RCC 7860 (cell line): ENCODE data around the gene SPAG16.
A peak's percentile ranks its signal among the peaks of the same experiment; 100 is the strongest.

Experiments
- DNase-seq: peaks from one replicate; pipeline ENCODE4 v3.0.0-alpha.2; 2015; ENCODE audit warnings: low spot score
- FAIRE-seq: peaks from 2 replicates; lab custom pipeline; 2012; peaks lifted over from hg19 to GRCh38; lab: Jason Lieb, UNC

Gene SPAG16

DNA sequence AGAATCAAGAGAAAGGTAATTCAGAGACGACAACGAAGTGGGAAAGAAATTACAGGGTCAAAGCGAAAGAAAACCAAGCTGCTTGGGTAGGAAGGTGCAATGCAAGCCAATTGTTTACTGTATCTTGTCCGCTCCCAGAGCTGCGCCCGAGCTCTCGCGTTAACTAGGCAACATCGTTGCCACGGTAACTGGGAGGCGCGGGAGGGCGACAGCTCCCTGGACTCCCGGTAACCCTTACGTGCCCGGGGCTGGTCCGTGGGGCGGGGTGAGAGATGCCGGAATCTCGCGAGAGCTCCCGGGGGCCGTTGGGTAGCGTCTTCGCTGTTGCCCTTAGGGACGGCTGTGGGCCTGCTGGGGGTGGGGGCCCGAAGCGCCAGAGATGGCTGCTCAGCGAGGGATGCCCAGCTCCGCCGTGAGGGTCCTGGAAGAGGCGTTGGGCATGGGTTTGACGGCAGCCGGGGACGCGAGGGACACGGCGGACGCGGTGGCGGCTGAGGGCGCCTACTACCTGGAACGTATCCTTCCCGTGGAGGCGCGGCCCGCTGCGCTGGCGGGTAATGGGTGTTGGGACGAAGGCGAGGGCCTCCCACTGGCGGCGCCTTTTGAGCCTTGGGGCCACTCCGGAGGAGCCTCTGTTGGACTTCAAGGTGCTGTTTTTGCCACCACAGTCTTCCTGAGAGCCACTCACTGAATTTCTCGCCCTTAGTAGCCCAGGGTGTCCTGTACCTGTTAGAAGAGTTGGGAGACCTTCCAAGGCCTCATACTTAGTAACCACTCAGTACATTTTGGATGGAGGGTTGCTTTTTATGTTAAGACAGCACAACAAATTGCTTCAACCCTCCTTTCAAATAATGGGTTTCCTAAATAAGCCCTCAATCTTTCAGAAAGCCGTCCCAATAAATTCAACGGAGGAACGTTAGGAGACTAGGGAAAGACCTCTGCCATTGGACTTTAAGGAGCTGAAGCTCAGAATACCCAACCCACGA lies at the start of gene SPAG16:
Gene SPAG16, plus strand, starts transcription at position 360 of the 986 bp plus-strand sequence.
- FAIRE-seq (peak; percentile 84), DNase-seq (peak; percentile 94)

DNA sequence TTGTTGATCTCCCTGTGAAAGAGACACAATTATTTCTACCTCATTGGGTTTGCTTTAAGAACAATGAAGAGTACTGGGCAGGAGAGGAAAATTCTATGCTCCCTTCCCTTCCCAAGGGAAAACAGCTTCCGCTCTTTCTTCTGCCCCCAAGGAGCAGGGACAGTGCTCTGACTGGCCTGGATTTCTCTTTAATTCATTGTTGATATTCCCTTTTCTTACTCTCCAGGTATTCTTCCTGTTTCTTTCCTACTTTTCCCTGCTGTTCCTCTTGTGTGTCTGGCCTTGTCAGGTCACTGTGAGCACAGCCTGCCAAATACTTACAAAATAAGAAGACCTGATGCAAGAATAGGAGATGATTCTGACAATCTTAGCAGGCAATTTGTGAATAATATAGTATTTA lies 49.6 kb upstream of the SPAG16 start:
- FAIRE-seq (no peak), DNase-seq (no peak)

DNA sequence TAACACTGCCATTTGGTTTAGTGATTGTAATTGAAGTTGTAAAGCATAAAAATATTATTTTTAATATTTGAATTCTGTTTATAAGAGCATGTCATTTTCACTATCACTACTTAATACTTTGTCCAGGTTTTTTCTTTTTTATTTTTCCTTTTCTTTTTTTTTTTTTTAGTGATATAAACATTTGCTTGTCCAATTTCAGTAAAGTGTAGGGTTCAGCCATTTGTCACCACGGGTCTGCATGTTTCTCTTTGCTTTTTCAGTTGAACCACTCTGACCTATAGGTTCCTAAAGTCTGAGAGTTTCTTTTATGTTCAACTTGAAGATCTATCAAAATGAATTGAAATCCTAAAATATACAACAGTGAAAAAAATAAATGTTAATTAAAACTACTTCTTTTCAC lies 48.5 kb upstream of the SPAG16 start:
- peak; percentile 29 for FAIRE-seq
- no peak for DNase-seq

DNA sequence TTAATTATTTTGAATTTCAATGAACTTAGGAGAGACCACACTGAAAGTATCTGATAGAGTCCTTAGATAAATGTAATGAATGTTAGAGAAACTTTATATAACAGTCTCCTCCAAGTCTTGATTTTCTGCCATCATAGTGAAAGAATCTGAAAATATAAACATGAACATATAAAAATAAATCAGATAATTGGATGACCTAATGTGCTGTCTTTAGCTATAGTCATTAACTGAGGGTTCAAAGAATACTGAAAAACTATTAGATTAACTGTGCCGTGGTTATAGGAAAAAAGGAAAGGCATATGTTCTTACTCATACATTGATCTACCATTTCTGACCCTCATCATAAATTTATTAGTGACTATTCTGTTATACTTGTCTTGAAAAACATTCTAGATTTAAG lies 47.0 kb upstream of the SPAG16 start:
- FAIRE-seq, result no peak
- no peak for DNase-seq

DNA sequence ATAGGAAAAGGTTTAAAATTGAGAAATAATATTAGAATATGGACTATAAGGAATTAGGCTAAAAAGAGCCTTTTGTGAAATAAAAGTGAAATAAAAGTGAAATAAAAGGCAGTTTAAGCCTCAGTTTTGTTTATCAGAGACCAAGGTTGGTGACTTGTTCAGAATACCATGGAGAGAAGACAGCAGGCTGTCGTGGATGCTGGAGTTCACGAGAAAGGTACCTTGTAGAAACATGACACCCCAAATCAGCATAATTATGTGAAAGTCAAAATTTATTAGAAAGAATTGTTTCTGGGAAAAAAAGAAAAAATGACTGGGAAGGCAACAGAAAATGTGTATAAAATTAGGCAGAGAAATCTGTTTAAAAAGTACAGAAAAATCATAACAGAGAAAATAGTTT lies 46.5 kb upstream of the SPAG16 start:
- no peak for DNase-seq
- no peak for FAIRE-seq

DNA sequence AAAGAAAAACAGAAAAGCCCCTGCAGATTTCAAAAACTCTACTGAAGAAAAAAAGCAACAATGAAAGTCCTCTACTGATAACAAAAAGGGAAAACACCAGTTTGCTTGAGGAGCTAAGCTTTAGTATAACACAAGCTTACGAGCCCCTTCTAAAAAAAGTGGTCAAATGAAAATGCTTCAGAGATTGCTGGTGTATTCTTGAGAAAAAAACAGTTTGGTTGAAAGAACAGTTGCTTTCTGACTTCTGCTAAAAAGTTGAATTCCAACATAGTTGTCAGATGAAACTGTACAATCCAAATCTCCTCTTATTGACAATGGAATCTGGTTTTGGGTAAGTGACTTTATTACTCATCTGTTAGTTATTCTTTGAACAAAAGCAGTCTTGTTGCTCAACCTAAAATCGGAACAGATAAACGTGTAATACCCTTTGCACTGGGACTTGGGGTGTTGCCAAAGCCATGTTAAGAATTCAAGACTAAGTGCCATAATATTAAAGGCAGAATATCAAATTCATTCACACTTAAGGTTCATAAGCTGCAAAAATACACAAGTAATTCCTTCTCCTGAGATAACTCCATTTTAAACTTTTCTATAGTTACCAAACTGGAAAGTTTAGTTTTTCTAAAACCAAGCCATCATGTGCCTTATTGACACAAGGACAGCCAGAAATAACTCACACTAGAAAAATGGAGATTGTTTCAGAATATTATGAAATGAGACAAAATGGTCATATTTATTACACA lies 45.3 kb upstream of the SPAG16 start:
- FAIRE-seq, result peak; percentile 84
- peak; percentile 81 for DNase-seq

DNA sequence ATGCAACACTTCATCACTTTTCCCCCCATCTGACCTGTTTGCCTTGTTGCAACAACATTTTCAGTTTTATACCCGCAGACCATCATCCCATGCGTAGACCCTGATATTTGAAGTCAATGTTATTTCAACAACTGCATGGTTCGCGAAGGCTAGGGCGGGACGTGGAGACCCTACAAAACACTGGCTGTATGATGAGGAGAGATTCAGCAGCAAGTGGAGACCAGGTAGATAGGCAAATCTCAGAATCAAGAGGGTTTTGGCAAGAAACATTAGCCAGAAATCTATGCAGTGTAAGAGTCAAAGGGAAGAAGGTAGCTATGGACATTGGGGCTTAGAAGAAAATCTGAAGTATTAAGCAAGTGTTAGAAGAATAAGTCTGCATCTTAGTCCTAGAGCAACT lies 42.4 kb upstream of the SPAG16 start:
- DNase-seq, result no peak
- no peak for FAIRE-seq

DNA sequence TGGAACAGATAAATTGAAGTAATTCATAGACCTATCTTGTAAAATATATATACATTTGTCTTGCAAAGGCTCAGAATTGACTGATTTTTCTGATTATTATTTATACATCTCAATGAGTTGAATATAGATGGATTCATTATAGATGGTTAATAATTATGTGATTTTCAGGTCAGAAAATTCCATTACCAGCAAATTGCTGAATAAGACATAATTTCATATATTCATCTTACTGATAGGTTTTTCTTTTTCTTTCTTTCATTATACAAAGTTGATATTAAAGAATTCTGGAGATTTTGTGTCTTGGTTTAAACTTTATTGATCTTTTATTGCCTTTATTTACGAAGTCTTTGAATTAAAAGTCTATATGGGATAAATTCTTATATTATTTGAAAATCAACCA lies 41.6 kb upstream of the SPAG16 start:
- no peak for DNase-seq
- FAIRE-seq, result no peak

DNA sequence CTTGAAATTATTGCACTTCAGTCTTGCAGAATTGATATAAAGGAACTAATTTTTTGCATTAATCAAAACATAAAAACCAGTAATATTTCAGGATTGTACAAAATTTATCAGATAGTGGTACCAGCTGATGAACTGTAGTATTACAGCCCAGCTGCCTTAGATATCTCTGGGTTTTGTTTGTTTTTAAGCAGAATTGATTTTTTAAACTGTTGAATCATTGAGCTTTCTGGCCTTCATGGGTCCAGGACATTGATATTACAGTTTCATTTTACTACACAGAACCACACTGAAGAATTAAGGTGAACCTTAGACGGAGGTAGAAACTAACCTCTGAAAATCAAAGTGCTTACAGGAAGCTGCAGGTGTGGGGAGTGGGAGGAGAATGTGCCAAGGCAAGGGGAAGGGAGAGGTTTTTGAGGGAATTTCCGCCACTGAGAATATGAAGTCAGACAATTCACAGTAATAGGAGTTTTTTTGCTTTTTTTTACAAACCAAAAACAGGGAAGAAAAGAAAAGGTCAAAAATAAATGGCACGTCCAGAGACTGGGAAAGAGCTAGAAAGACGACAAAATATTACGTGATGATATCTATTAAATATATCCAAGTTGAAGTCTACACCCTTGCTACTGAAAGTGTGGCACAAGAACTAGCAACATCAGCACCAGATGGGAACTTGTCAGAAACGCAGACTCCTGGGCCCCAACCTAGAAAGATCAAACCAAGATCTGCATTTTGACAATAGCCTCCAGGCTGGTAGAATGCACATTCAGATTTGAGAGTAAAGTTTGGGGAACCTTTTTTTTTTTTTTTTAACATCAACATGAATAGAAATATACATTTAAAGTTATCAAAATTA lies 40.8 kb upstream of the SPAG16 start:
- DNase-seq (no peak), FAIRE-seq (no peak)

DNA sequence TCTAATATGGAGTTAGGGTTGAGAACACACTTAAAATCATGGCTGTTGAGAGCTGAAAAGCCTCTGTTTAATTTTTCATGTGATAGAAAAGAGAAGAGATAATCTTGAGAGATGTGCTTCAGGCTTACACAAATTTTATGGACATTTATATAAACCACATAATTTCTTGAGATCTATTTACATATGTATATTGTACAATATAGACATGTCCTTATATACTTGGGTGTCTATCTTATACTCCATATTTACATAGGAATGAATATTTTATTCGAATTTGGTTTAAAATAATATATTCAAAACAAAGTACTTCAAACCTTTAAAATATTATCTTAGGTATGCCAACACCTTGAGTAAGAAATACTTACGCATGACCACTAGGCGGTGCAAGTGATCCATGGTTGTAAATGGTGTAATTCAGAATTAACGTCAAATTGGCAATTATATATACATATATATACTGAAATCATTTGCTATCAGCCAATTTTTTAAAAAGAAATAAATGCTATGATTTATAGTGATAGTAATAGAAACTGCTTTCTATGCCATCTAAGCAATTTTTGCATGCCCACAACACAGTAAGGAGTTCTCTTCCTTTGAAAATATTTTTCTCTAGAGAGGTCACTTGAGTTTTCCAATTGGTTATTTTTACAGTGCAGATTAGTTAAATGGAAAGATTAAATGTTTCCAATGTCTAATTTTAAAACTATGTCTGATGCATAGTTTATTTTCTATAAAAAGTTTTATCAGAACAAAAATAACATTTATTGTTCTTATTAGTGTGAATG lies 37.6 kb upstream of the SPAG16 start:
- DNase-seq (peak; percentile 11), FAIRE-seq (peak; percentile 82)

DNA sequence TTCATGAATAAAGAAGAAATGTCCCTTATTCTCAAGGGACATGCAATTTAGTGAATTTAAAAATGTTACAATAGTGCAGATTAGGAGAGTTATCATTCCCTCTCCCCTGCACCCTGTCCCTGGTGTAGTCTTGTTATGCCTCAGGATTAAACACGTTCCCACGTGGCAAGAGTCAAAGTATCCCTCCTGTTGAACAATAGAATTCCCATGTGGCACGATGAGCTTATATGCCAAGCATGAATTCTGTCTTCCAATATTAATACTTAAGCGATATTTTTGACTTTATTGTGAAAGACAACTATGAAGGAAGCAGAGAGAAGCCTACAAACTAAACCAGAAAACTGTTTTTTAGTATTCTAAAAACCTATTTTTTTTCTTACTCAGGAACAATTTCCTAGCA lies 36.7 kb upstream of the SPAG16 start:
- FAIRE-seq, result no peak
- DNase-seq, result no peak

DNA sequence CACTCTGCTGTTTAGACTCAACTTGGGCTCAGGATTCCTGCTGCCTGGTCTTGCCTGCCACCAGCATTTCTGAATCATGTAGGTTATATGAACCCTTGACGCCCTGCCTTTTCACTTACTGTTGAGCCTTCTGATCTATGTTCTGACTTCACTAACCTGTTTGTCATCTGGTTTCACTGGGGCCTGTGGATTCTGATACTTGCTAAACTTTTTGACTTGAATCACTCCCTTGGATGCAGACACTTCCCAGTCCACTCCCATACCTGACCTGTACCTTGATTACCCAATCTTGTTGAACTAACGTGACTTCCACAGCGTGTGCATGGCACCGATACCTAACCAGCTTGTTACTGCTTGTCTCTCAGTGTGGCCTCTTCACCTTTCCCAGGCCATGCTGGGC lies 35.6 kb upstream of the SPAG16 start:
- DNase-seq (no peak), FAIRE-seq (no peak)

DNA sequence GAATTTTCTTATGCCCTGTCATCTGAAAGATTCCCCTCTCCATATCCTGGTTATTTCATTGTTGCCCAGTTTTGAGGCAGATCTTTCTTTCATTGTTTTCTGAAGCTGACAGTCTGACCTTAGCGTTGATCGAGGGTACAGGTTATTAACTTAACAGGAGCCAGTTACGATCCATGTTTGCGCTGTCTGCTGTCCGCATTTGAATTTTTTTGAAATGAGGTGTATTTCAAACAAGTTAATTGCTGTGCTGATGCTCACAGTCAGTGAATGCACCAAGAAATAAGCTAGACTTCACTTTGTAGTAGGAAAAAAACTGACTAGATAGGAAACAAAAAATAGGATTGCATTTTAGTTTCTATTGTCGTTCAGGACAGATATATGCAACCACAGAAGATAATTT lies 34.8 kb upstream of the SPAG16 start:
- no peak for DNase-seq
- no peak for FAIRE-seq

DNA sequence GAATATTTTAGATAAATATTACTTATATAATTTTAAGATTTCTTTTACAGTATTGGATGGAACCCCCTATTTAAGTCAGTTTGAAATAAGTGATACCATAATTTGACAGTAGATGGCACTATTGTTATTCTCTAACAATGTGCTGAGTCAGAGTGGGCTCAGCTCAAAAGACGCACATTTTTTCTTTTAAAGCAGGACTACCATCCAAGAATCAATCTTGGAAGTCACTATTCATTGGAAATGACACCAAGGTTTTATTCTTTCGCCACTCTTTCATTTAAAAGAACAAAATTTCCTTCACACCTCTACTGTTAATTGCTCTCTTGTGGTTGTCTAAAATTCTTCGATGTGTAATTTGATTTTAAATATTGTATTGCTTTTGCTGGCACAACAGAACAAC lies 32.6 kb upstream of the SPAG16 start:
- FAIRE-seq (peak; percentile 83), DNase-seq (peak; percentile 48)

DNA sequence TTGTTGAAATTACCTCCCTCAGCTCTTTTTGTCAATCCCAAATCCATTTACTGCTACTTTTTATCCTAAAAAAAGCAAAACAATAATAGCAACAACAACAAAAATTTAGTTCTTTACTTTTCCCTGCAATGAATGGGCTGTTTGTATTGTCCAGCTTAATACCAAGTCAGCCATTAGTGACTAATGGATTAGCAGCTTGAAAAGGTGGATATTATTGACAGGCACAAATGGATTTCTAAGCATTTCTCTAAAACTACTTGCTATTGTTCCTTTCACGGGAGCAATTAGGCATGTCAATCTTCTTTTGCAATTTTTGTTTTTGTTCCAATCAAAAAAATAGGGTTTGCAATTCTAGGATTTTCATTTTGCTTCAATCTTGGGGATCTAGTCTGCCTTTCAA lies 32.1 kb upstream of the SPAG16 start:
- DNase-seq (no peak), FAIRE-seq (no peak)

DNA sequence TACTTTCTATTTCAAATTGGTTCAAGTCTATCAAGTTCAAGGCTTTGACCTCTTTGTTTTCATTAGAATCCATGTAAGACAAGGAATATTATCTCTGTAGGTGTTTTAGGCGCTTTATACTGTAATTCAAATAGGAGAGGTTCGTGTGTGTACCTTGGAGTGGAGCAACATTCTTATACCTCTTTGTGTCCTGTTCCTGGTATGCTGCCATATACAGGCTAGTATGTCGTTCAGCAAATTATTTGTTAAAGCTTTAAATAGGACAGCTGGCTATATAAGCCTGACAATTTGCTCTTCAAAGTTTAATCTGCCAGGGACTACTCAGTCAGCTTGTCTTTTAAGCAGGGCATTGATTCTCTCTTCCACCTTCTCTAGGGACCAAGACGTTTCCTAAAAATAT lies 31.1 kb upstream of the SPAG16 start:
- DNase-seq (no peak), FAIRE-seq (no peak)

DNA sequence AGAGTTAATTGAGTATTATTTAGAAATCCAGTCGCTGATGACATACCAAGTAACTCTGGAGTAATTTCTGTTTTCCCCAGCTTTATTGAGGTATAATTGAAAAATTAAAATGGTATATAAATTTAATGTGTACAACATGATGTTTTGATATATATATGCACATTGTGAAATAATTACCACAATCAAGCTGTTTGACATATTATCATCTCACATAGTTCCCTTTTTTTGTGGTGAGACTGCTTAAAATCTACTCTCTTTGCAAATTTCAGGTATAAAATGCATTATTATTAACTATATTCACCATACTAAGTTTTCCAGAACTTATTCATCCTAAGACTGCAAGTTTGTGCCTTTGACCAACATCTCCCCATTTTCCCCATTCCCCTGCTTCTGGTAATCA lies 25.0 kb upstream of the SPAG16 start:
- no peak for FAIRE-seq

DNA sequence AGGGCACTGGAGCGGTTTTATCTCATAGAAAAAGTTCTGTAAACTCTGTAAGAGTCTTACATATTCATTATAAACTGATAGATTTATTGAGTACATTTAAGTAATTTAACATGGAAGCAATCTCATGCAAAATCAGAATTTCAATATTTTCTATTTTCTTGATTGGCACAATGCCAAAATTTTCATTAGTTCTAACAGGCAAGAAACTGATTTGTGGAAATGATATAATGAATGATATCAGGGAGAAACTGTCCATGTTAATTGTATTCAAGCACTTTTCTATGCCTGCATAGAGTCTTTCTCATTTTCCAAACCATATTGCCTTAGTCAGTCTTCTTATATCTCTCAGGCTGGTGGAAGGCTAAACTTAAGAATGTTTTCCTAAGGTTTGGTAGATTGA lies 23.0 kb upstream of the SPAG16 start:
- DNase-seq (no peak), FAIRE-seq (no peak)

More for the DNA sequence above, 25.0 kb upstream of the SPAG16 start:
- DNase-seq, result no peak

DNA sequence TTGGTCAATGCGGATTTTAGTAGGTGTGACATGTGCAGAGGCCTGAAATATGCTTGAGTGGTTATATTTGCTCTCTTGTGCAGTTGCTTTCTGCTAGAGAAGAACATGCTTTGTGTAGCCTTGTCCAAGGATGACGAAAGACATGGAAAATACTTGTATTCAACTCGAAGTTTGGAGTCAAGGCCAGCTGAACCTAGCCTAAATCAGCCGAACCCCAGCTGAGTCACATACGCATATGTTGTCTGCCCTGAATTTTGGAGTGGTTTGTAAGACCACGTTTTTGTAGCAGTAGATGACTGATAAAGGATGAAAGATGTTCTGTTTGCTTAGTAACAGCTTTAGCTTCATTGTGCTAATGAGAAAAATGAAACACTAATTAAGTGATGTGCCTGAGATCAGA lies 22.5 kb upstream of the SPAG16 start:
- DNase-seq, result no peak
- no peak for FAIRE-seq

DNA sequence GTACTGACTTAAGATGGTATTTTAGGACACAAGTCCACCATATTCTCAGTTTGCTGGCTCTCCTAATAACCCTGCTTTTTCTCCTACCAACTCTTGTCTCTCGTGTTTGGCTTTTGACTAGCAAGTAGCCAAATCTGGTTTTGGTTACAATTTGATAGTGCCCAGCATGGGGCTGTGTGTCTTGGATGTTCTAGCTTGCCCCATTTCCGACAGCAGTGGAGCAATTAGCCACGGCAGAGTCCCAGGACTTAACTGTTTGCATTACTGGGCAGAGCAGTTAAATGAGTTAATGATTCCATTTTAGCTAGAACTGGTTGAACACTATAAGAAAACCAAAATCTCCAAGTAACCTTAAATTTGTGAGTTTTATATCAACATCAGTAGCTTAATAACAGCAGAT lies 18.6 kb upstream of the SPAG16 start:
- DNase-seq (no peak), FAIRE-seq (no peak)
